HG02852 (cell line): Measurements from ENCODE around the gene CFAP53.

Source experiments
- ATAC-seq: cut with Tn5 transposase; IDR thresholded peaks from one replicate; pipeline ENCODE4 v1.9.1; 2021; ENCODE audit warnings: mild to moderate bottlenecking, moderate library complexity; ENCODE audit not compliant: unreplicated experiment

CFAP53 gene

DNA sequence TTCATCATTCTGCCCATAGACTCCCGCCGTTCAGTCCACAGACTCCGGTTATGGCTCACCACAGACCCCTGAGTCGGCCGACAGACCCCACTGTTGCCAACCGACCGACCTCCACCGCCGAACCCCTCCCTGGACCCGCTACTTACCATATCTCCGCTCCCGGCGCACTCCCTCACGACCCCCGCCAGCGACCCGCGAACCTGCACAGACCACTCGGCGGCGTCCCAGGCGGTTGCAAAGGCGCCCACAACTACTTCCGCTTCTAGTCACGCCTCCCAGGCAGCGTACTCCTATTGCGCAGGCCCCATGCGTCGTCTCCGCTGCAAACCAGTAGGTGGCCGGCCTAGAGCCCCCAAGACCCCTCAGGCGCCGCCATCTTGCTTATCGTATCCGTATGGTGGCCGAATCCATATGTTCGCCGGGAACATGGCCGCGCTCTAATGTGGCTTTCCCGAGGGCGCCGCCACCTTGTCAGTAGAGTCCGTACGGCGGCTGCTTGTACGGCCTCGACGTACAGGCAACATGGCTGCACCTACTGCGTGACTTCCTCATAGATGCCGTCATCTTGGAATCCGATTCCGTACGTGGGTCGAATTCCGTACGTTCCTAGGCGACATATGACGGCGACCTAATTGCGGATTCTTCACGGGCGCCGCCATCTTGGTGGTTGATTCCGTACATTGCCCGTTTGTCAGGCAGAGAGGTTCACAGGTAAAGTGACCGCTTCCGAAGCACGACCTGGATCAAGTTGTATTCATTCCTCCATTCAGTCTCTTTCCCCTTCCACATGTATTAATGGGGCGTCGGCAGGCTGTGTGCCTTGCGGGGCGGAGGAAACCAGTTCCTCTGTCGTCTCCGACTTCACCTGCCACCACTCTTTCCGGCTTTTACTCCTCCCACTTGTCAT is 21.4 kb upstream of the CFAP53 start, which contains the start of gene CXXC1:
TSS of gene CXXC1 (minus strand) at position 252 of the 907 bp plus-strand sequence. CDS start at position 149, 103 bp downstream.
- ATAC-seq: peak; percentile 88

DNA sequence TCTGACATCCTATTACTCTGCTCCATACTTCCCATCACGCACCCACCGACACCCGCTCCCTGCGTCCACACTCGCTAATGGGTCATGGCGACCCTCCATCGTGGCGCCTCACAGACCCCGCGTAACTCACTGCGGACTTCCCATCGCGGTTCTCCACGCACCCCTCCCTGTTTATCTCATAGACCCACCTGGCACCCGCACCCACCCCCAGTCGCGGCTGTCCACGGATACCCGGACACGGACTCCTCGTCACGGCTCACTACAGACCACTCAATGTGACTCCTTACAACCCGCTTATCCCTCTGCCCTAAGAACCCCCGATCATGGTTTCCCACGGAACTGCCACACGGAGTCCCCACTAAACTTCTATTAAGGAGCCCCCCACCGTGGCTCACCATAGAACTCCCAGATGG is 20.7 kb upstream of the CFAP53 start:
- ATAC-seq: no peak

DNA sequence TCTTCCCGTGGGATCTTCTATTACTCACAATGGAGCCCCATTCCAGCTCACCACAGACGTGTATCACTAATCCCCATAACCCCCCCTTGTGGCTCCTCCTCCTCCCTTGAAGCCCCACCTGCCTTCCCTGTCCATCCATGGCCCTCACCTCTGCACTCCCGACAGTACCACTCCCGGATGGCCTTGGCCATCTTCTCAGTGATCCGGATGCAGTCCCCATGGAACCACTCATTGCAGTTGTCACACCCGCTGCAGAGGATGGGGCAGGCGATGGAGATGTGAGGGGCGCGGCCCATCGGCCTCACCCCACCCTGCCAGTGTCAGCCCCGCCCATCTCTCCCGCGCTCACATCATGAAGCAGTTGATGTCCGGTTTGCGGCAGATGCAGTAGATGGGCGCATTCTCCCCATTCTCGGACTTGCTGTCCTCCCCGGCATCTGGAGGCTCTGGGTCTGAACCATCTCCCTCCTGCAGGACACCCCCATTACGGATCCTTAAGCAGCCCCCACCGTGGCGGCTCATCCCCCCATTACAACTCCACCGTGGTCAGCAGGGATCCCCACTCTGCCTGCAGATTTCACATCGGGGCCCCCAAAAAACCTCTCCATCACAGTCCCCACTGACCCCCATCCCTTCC is 20.2 kb upstream of the CFAP53 start:
- no peak for ATAC-seq

DNA sequence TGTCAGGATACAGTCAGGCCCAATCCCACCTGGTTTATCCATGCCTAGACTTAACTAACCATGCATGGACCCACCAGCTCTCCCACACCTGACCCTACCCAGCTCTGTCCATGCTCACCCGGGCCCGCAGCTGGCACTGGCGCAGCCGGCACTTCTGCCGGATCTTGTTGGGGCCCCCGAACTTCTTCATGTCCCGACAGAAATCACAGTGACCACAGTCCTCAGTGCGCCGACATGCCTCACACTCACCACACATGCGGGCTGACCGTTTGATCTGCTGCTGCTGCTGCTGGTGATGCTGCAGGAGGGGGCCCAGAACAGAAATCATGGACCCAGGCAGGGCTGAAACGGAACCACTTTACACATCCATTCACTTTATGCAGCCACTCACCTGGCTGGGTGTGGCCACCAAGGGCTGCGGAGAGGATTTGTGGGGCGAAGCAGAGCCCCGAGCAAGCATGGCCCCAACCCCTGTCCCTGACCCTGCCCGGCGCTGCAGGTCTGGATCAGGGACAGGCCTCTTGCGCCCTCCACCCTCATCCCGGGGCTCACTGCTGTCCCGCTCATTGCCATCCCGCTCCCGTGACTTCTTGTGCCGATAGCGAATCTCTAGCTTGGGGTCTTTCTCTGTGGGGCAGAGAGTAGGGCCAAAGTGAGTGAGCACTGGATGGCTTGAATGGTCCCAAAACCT is 19.5 kb upstream of the CFAP53 start:
- no peak for ATAC-seq

DNA sequence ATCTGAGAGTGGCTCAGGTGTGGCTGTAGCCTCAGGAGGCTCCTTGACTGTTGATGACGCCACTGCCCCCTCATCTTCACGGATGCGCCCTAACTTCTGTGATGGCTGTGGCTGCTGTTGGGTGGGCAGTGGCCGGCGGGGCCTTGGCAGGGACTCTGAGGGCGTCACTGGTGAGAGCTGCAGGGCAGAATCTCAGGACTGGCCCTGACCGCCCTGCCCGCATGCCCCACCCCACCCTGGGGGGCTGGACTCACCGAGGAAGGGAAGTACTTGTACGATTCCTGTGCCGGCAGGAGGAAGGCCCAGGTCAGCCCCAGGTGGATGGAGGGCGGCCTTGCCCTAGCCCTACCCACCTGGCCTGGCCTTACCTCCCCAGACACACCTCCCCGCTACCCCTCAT is 18.8 kb upstream of the CFAP53 start:
- no peak for ATAC-seq

GRCh38 chr18:50284255-50284885 is 18.1 kb upstream of the CFAP53 start:
- no peak for ATAC-seq

- ATAC-seq: no peak
These were observed 17.3 kb upstream of the CFAP53 start for GRCh38 chr18:50283469-50284209.

DNA sequence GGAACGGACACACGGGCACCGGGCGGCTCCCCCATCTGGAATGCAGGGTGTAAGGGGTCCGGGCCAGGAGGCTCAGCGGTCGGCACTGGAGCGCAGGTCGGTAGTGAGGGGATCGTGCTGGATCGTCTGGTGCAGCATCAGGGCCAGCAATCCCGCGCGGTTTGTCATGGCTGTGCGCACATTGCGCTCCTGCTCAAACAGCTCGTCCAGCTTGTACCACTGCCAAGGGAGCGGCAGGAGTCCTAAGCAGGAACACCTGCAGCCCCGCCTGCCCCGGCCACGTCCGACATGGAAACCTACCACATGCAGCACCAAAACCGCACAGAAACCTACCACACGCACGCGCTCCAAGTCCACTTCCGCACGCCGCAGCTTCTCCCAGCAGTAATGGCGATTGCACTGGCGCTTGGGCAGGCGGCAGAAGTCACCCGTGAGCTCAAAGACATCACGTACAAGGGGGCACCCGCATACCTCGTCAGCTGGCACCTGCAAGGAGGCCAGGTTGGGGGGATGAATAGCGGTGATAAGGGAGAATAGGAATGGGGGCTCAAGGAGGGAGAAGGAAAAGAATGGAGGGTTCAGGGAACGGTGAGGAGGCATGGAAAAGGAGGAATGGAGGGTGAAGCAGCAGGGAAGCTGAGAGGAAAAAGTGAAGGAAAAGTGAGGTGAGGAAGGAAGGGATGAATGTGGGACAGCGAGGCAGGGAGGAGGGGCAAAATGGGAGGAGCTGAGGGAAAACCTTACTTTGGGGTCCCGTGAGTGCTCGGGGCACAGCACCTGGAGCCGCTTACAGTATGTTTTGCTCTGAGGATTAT is 16.4 kb upstream of the CFAP53 start:
- ATAC-seq: no peak

DNA sequence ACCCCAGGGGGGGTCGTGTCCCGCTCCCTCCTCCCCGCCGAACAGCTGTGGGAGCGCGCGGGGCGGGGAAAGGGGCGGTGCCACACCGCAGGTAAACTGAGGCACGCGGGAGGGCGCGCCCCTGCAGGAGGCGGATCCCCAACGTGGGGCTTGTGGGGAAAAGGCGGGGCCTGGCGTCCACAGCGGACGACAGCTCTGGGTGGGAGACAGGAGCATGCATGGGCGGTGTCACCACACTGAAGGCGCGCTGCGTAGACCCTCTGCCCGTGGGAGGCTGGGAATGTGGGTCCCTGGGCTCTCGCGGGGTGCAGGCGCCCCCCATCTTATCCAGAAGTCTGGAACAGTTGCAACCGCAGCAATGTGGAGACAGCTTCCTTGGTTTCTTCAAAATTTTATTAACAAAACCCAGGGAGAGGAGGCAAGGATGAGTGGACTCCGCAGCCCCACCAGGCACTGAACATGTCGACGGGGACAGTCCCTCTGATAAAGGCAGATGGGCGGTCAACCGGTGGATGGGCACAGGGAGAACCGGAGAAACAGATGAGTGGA is 15.8 kb upstream of the CFAP53 start:
- ATAC-seq: no peak

DNA sequence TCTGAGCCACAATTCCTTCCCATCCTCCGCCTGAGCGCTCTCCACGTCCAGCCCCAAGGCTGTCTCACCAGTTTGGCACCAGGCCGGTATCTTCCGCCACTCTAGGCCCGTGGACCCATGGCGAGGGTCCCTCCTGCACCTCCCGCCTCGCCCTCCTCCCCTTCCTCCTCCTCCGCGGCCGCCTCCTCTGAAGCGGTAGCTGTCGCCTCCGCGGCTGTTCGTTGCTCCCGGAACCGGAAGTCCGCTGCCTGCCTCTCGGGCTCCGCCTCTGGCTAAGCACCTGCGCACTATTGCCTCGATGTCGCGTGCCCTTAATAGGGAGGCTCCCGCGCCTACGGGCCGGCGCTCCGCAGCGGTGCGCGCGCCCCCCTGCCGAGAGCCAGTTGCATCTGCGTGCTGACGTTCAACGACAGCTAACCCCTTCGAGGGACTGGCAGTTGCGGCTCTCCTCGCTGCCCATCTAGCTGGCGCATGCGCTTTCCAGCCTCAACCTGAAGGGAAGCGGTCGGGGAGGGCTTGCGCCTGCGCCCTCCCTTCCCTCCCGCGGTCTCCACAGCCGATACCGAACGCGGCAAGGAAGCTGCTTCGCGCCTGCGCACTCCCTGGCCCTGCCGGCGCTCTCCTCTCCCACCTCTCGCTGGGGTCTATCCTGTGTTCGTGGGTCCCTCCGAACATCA is 15.1 kb upstream of the CFAP53 start, which contains the start of gene MBD1:
TSS of gene MBD1 (minus strand) at position 229 of the 677 bp plus-strand sequence. CDS start 1,531 bp downstream, outside the sequence.
- ATAC-seq: peak; percentile 94

- no peak for ATAC-seq
These were observed 14.5 kb upstream of the CFAP53 start for GRCh38 chr18:50280707-50281294.

- ATAC-seq: no peak
These were observed 13.5 kb upstream of the CFAP53 start for GRCh38 chr18:50279752-50280151.

DNA sequence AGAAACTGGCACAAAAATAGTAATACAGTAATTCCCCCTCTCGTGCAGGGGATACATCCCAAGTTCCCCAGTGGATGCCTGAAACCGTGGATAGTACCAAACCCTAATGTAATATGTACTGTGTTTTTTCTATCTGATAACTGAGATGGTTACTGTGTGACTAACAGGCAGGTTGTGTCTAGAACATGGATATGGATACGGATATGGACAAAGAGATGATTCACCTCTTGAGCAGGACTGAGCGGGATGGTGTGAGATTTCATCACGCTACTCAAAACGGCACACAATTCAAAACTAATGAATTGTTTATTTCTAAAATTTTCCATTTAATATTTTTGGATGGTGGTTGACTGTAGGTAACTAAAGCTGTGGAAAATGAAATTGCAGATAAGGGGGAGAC is 11.6 kb upstream of the CFAP53 start:
- no peak for ATAC-seq

GRCh38 chr18:50276452-50276851 is 10.2 kb upstream of the CFAP53 start:
- no peak for ATAC-seq

- no peak for ATAC-seq
These were observed 9.3 kb upstream of the CFAP53 start for GRCh38 chr18:50275503-50276036.

- no peak for ATAC-seq
These were observed 8.6 kb upstream of the CFAP53 start for GRCh38 chr18:50274941-50275340.

GRCh38 chr18:50274044-50274442 is 7.7 kb upstream of the CFAP53 start:
- no peak for ATAC-seq
